ENCODE measurements around the gene NOD1.

DNA sequence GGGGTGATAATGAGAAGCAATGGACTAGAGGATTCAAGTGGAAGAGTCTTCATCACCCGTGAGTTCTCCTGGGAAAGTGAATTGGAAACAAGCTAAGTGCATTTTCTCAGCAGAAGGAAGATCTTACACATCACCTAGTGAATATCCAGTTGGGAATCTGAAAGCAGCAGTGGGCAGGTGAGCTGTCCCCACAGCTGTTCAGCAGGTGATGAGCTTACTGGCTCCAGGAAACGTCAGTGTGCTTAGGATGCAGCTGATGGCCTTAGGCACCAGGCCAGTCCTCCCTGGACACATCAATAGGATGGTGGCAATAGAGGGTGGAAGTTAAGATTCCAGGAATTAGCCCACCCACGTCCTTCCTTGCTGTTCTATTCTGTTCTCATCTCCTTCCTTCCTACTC lies 66.7 kb downstream of the NOD1 start:
- TF ChIP-seq, protein P1, sequence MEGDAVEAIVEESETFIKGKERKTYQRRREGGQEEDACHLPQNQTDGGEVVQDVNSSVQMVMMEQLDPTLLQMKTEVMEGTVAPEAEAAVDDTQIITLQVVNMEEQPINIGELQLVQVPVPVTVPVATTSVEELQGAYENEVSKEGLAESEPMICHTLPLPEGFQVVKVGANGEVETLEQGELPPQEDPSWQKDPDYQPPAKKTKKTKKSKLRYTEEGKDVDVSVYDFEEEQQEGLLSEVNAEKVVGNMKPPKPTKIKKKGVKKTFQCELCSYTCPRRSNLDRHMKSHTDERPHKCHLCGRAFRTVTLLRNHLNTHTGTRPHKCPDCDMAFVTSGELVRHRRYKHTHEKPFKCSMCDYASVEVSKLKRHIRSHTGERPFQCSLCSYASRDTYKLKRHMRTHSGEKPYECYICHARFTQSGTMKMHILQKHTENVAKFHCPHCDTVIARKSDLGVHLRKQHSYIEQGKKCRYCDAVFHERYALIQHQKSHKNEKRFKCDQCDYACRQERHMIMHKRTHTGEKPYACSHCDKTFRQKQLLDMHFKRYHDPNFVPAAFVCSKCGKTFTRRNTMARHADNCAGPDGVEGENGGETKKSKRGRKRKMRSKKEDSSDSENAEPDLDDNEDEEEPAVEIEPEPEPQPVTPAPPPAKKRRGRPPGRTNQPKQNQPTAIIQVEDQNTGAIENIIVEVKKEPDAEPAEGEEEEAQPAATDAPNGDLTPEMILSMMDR (IDR thresholded peaks at IDR 0.05): no peak
- TF ChIP-seq POLR2AphosphoS5 (IDR thresholded peaks at IDR 0.05) (no peak), POLR2A (IDR thresholded peaks at IDR 0.05) (no peak), EP300 (IDR thresholded peaks at IDR 0.05) (no peak)

All from sigmoid colon (tissue), 4 donors.